HG03135 (cell line): ENCODE data around the gene UNKL.

ENCODE experiments used
- ATAC-seq: cut with Tn5 transposase; IDR thresholded peaks from one replicate; pipeline ENCODE4 v1.9.1; 2021; ENCODE audit warnings: mild to moderate bottlenecking, moderate library complexity; ENCODE audit not compliant: unreplicated experiment

The UNKL gene

GRCh38 chr16:1407753-1408152, 6.8 kb downstream of the UNKL start:
- peak; percentile 8 for ATAC-seq

GRCh38 chr16:1403733-1404132, 10.8 kb downstream of the UNKL start:
- no peak for ATAC-seq

GRCh38 chr16:1403036-1403435, 11.5 kb downstream of the UNKL start:
- no peak for ATAC-seq

GRCh38 chr16:1401758-1402154, 12.7 kb downstream of the UNKL start:
- ATAC-seq, result no peak

DNA sequence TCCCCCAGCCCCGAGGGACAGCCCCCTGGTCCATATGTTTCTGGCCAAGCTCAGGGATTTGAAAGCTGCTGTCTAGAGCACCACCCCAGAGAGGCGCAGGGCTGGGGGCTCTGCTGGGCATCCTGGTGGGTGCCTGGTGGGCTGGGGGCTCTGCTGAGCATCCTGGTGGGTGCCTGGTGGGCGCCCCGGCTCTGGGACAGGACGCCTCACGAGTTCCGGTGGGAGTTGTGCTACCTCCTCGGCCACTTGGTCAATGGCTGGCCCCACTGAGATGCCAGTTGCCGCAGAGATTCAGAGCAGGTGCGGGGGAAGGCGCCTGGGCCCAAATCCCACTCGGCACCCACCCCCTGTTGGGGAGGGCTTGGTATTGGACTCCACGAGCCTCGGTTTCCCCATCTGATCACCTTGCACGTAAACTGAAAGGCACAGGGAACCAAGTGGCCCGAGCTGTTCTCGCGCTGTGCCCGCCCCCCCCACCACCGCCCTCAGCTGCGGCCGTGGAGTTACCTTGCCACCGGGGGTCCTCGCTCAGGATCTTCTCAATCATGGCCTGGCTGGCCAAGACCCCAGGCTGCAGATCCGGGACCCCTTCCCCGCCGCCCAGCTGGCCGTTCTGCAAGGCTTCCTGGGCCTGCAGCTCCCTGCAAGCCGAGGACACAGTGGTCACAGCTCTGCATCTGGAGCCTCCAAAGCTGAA, 13.3 kb downstream of the UNKL start:
- ATAC-seq, result no peak

DNA sequence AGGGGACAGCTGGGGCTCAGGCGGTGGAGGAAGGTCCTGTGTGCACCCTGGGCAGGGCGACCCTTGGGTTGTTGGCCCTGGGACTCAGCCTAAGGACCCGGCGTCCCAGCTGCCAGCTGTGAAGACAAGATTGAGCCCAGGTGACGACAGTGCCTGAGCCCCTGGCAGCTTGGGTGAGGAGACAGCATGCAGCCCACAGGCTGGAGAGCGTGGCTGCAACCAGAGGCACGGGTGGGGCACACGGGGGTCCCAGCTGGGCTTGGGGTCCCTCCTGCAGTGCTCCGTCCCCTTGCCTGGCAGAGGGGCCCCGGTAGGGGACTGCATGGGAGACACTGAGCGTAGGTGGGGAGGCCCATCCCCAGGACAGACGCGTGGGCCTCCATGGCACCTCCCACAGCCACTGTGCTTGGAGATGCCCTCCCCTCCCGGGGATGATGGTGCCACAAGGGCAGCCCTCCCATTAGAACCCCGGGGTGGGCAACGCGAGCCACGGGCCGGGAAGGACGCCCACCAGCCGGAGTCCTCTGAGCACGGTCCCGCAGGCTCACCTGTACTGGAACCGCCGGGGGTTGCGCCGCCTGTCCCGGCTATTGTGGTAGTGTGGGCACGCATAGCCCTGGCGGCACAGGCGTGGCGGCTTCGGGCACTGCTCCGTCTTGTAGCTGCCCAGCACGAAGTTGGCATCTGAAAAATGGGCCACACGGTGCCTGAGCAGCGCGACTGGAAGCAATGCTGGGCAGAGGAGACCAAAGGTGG, 15.5 kb downstream of the UNKL start:
- no peak for ATAC-seq

GRCh38 chr16:1398351-1398750, 16.2 kb downstream of the UNKL start:
- ATAC-seq, result no peak

- no peak for ATAC-seq
These were observed 16.7 kb downstream of the UNKL start for GRCh38 chr16:1397779-1398178.

DNA sequence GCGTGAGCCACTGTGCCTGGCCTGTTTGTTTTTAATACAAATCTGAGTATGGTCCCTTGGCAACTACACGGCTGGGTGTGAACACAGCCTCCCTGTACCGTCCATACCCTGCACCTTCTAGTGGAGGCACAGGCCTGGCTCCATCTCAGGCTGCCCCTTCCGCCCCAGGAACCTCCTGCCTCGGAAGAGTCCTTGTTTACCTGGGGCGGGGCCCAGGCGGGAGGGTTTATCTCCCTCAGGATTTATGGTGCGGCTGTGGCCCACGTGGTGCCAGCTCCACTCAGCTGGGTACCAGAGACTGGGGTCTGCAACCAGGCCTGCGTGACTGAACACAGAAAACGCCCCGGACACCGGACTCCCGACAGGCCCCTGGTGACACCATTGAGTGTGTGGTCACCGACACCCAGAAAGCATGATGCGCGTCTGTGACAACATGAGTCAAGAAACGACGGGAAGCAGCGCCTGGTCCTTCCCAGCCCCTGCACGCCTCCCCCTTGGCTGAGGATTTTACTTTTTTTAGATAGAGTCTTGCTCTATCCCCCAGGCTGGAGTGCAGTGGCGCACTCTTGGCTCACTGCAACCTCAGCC, 19.0 kb downstream of the UNKL start:
- ATAC-seq, result no peak

GRCh38 chr16:1394367-1394951, 20.0 kb downstream of the UNKL start:
- no peak for ATAC-seq

DNA sequence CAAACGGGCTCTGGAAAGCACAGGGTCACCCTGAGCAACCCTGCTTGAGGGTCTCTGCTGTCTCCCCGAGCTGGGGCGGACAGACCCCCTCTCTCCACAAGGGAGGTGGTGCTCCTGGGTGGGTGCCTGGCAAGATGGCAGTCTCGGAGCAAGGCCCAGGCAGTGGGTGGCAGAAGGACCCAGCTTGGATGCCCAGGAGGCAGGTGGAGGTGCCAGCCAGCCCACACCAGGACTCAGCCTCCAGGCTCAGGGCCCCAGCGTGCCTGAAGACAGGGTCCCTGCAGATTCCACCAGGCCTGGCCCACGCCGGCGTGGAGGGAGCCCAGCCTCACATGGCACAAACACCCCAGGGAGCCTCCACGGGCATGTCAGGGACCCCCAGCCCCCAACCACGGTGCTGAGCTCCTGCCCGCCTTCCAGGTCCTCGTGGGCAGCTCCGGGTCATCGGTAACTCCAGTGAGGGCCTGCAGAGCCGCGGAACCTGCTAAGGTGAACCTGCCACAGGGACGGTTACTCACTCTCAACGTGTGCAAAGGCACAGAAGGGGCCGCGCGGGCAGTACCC, 20.8 kb downstream of the UNKL start:
- no peak for ATAC-seq

DNA sequence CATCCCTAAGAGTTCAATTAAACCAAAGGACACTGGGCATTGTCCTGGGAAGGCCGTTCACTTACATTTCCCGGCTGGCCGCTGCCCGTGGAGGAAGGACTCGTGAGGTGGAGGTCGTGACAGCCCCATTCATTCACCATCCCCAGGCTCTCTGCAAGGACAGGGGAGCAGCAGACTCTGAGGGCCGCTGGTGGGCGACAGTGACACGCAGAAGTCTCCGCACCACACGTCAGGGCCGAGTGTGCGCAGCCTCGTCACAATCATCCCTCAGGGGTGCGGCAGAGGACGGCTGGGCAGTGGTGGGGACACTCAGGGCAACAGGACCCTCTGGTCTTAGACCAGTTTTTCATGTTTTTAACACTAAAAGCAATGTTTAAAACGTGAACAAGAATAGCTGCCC, 21.7 kb downstream of the UNKL start:
- no peak for ATAC-seq

GRCh38 chr16:1390239-1390779, 24.2 kb downstream of the UNKL start:
- no peak for ATAC-seq

DNA sequence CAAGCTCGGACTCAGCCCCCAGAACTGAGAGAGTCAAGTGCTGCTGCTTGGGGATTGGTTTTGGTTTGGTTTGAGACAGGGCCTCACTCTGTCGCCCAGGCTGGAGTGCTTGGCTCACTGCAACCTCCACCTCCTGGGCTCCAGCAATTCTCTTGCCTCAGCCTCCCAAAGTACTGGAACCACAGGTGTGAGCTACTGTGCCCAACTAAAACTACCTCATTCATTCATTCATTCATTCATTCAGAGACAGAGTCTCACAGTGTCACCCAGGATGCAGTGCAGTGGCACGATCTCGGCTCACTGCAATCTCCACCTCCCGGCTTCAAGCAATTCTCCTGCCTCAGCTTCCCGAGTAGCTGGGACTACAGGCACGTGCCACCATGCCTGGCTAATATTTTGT, 24.7 kb downstream of the UNKL start:
- no peak for ATAC-seq

- no peak for ATAC-seq
These were observed 27.2 kb downstream of the UNKL start for GRCh38 chr16:1387331-1387730.

- no peak for ATAC-seq
These were observed 29.3 kb downstream of the UNKL start for GRCh38 chr16:1385232-1385631.

GRCh38 chr16:1383556-1383955, 30.9 kb downstream of the UNKL start:
- no peak for ATAC-seq

- no peak for ATAC-seq
These were observed 32.7 kb downstream of the UNKL start for GRCh38 chr16:1381612-1382406.

DNA sequence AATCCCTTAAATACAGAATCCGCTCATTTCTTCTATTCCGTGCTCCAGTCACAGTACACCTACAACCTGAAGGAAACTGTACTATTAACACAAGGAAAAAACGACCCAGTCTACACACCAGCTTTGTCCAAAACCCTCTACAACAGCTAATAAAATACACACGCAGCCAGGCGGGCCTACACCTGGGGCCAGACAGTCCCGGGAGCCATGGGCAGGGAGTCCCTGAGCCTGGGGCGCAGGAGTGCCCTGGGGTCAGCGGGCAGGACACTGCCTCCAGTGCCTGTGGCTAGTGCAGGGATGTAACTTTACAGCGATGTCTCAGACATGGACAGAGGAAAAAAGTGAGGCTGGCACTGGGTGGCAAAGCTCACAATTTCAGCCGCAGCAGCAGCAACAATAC, 34.3 kb downstream of the UNKL start:
- no peak for ATAC-seq

GRCh38 chr16:1379304-1380076, 35.0 kb downstream of the UNKL start:
- ATAC-seq, result peak; percentile 42
